Trophoblast cell (in vitro differentiated cells and primary cell): Measurements from ENCODE around the gene SDCBP2.

Experiments
- DNase-seq, 2 donors: peaks; one replicate each; pipeline ENCODE4 v3.0.0-alpha.2; 2016
- H2AFZ ChIP-seq: 2 replicates; pipeline ENCODE4 v1.6.1; 2013; ENCODE audit warnings: low read length, moderate library complexity, mild to moderate bottlenecking; ENCODE audit not compliant: insufficient read depth, poor library complexity
- H2AK5ac ChIP-seq: 2 replicates; pipeline ENCODE4 v1.6.1; 2013; ENCODE audit warnings: mild to moderate bottlenecking, low read length
- H2BK120ac ChIP-seq: 2 replicates; pipeline ENCODE4 v1.6.1; 2013; ENCODE audit warnings: low read length, mild to moderate bottlenecking, moderate library complexity; ENCODE audit not compliant: insufficient read depth, poor library complexity
- H2BK12ac ChIP-seq: 2 replicates; pipeline ENCODE4 v1.6.1; 2013; ENCODE audit warnings: mild to moderate bottlenecking, low read length, moderate library complexity
- H2BK5ac ChIP-seq: 2 replicates; pipeline ENCODE4 v1.6.1; 2013; ENCODE audit warnings: low read length, low read depth, moderate library complexity, mild to moderate bottlenecking; ENCODE audit not compliant: poor library complexity
- H3K14ac ChIP-seq: 2 replicates; pipeline ENCODE4 v1.6.1; 2013; ENCODE audit warnings: mild to moderate bottlenecking, low read length
- H3K18ac ChIP-seq: 2 replicates; pipeline ENCODE4 v1.6.1; 2013; ENCODE audit warnings: mild to moderate bottlenecking, low read length
- H3K23ac ChIP-seq: 2 replicates; pipeline ENCODE4 v1.6.1; 2013; ENCODE audit warnings: low read length
- H3K27ac ChIP-seq: 2 replicates; pipeline ENCODE4 v1.5.1; 2013; ENCODE audit warnings: low read depth, mild to moderate bottlenecking, inconsistent platforms, low read length, moderate library complexity
- H3K27me3 ChIP-seq: 2 replicates; pipeline ENCODE4 v1.6.1; 2013; ENCODE audit warnings: inconsistent platforms, mild to moderate bottlenecking, low read length, moderate library complexity; ENCODE audit not compliant: insufficient read depth
- H3K36me3 ChIP-seq, 2 experiments: 1 replicate in 1 of 2; 2 replicates in 1 of 2; pipeline ENCODE4 v1.6.1; 2013; ENCODE audit warnings: low read length in 2 of 2, mild to moderate bottlenecking in 2 of 2, moderate library complexity in 1 of 2; ENCODE audit not compliant: insufficient read depth in 2 of 2, control insufficient read depth in 1 of 2
- H3K4ac ChIP-seq: 2 replicates; pipeline ENCODE4 v1.6.1; 2013; ENCODE audit warnings: low read depth, mild to moderate bottlenecking, low read length, moderate library complexity
- H3K4me1 ChIP-seq, 2 experiments: 1 replicate in 1 of 2; 2 replicates in 1 of 2; pipeline ENCODE4 v1.6.1; 2013; ENCODE audit warnings: low read length in 2 of 2, mild to moderate bottlenecking in 2 of 2, moderate library complexity in 1 of 2; ENCODE audit not compliant: insufficient read depth in 2 of 2, control insufficient read depth in 1 of 2
- H3K4me2 ChIP-seq: 2 replicates; pipeline ENCODE4 v1.6.1; 2013; ENCODE audit warnings: inconsistent platforms, mild to moderate bottlenecking, low read length, moderate library complexity
- H3K4me3 ChIP-seq: 2 replicates; pipeline ENCODE4 v1.5.1; 2013; ENCODE audit warnings: mild to moderate bottlenecking, low read depth, low read length, inconsistent platforms
- H3K79me1 ChIP-seq: one replicate; pipeline ENCODE4 v1.6.1; 2013; ENCODE audit warnings: low read length
- H3K79me2 ChIP-seq: 2 replicates; pipeline ENCODE4 v1.6.1; 2013; ENCODE audit warnings: low read length, mild to moderate bottlenecking; ENCODE audit not compliant: control insufficient read depth, insufficient read depth, poor library complexity
- H3K9ac ChIP-seq: 2 replicates; pipeline ENCODE4 v1.6.1; 2013; ENCODE audit warnings: mild to moderate bottlenecking, low read length
- H3K9me3 ChIP-seq: 2 replicates; pipeline ENCODE4 v1.6.1; 2013; ENCODE audit warnings: low read depth, mild to moderate bottlenecking, control low read depth, inconsistent platforms, low read length; ENCODE audit not compliant: insufficient read depth
- H4K12ac ChIP-seq: 2 replicates; pipeline ENCODE4 v1.6.1; 2013; ENCODE audit warnings: low read depth, mild to moderate bottlenecking, low read length, moderate library complexity
- H4K8ac ChIP-seq: 2 replicates; pipeline ENCODE4 v1.6.1; 2013; ENCODE audit warnings: low read depth, mild to moderate bottlenecking, low read length, moderate library complexity
- H4K91ac ChIP-seq: one replicate; pipeline ENCODE4 v1.6.1; 2013; ENCODE audit warnings: low read depth, mild to moderate bottlenecking, low read length, moderate library complexity
- WGBS: extraction: QIAGEN DNeasy Blood & Tissue Kit; methylation state at CpG from one replicate; pipeline ENCODE4 v1.1.7; 2013; ENCODE audit warnings: missing lambda C conversion rate; ENCODE audit not compliant: insufficient read length, insufficient coverage; ENCODE audit errors: extremely low coverage; 5-methylcytosine and 5-hydroxymethylcytosine counted together

SDCBP2 gene

DNA sequence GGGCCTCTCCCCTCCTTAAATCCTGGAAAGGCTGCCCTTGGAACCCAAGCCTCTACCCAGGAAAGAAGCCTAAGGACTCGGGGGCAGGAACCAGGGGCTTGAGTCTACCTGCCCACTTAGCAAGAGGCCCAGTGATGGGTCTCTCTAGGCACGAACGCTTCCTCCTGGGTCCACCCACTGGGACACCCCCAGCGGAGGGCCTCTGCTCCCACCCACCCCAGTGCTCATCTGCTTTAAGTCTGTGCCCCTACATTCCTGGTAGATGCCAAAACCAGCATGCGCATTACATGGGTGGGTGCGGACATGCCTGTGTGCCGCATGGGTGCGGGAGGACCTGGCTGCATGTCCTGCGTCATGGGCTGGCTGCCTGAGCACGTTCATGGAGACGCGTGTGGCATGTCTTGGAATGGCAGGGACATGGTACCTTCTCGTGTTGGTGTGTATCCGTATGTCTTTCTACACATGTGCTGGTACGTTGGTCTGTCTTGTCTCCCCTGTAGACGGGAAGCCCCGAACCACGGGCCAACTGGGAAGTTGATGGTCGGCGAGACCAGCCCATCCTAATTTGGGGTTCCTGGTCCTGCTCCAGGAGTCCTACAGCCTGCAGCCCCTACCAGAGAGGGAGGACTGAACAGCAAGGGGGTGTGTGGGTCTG, 33.5 kb downstream of the SDCBP2 start:
- H3K4me2 ChIP-seq: no peak overlapping the region
- no peak overlapping the region for H2BK12ac ChIP-seq
- peaks cover 8% of the 10 kb centered on the region for H3K9me3 ChIP-seq
- no peaks in the 10 kb centered on the region for H3K4me1 ChIP-seq
- H3K18ac ChIP-seq: no peak overlapping the region
- H3K79me2 ChIP-seq: no peaks in the 10 kb centered on the region
- no peak overlapping the region for H2AFZ ChIP-seq
- H2BK120ac ChIP-seq: no peak overlapping the region
- no peak overlapping the region for H4K12ac ChIP-seq
- H3K14ac ChIP-seq: no peak overlapping the region
- H3K36me3 ChIP-seq: no peaks in the 10 kb centered on the region
- no peak overlapping the region for H4K8ac ChIP-seq
- no peak overlapping the region for H4K91ac ChIP-seq
- no peak overlapping the region for H3K4me3 ChIP-seq
- no peak overlapping the region for H3K4ac ChIP-seq
- H2AK5ac ChIP-seq: no peak overlapping the region
- WGBS: no CpG with 5 or more reads among the region's 20 CpGs
- H3K23ac ChIP-seq: no peak overlapping the region
- H2BK5ac ChIP-seq: no peak overlapping the region
- DNase-seq: no peak
- no peak overlapping the region for H3K27ac ChIP-seq
- H3K9ac ChIP-seq: no peak overlapping the region
- no peaks in the 10 kb centered on the region for H3K79me1 ChIP-seq
- H3K27me3 ChIP-seq: no peaks in the 10 kb centered on the region

- Histone ChIP-seq H3K23ac (no peak overlapping the region), H2BK12ac (no peak overlapping the region), H3K14ac (no peak overlapping the region), H3K36me3 (no peaks in the 10 kb centered on the region), H3K4me3 (no peak overlapping the region), H3K18ac (no peak overlapping the region), H3K27me3 (no peaks in the 10 kb centered on the region), H3K4ac (no peak overlapping the region), H3K79me2 (no peaks in the 10 kb centered on the region), H3K79me1 (no peaks in the 10 kb centered on the region), H4K12ac (no peak overlapping the region), H3K4me1 (no peaks in the 10 kb centered on the region), H3K9me3 (peaks cover 5% of the 10 kb centered on the region), H4K91ac (no peak overlapping the region), H3K4me2 (no peak overlapping the region), H4K8ac (no peak overlapping the region), H2AK5ac (no peak overlapping the region), H2AFZ (no peak overlapping the region), H2BK5ac (no peak overlapping the region), H3K27ac (no peak overlapping the region), H3K9ac (no peak overlapping the region), H2BK120ac (no peak overlapping the region)
- no peak for DNase-seq
- WGBS: no CpG with 5 or more reads among the region's 8 CpGs
Measured at GRCh38 chr20:1294497-1294896, 34.4 kb downstream of the SDCBP2 start.

- H4K91ac ChIP-seq: no peak overlapping the region
- WGBS: no CpG with 5 or more reads among the region's 6 CpGs
- no peaks in the 10 kb centered on the region for H3K27me3 ChIP-seq
- H3K27ac ChIP-seq: no peak overlapping the region
- H3K9ac ChIP-seq: no peak overlapping the region
- H3K79me2 ChIP-seq: no peaks in the 10 kb centered on the region
- peaks cover 4% of the 10 kb centered on the region for H3K9me3 ChIP-seq
- H3K79me1 ChIP-seq: no peaks in the 10 kb centered on the region
- H3K36me3 ChIP-seq: no peaks in the 10 kb centered on the region
- no peak overlapping the region for H2AFZ ChIP-seq
- H3K4me2 ChIP-seq: no peak overlapping the region
- peak overlapping the region; percentile 1 for H3K4me3 ChIP-seq
- no peak overlapping the region for H2AK5ac ChIP-seq
- H2BK5ac ChIP-seq: no peak overlapping the region
- no peak overlapping the region for H3K23ac ChIP-seq
- H2BK12ac ChIP-seq: no peak overlapping the region
- H4K8ac ChIP-seq: no peak overlapping the region
- H3K4me1 ChIP-seq: no peaks in the 10 kb centered on the region
- DNase-seq: no peak
- H3K18ac ChIP-seq: no peak overlapping the region
- no peak overlapping the region for H3K14ac ChIP-seq
- H2BK120ac ChIP-seq: no peak overlapping the region
- no peak overlapping the region for H4K12ac ChIP-seq
- no peak overlapping the region for H3K4ac ChIP-seq
Measured at GRCh38 chr20:1293641-1294379, 35.1 kb downstream of the SDCBP2 start.

DNA sequence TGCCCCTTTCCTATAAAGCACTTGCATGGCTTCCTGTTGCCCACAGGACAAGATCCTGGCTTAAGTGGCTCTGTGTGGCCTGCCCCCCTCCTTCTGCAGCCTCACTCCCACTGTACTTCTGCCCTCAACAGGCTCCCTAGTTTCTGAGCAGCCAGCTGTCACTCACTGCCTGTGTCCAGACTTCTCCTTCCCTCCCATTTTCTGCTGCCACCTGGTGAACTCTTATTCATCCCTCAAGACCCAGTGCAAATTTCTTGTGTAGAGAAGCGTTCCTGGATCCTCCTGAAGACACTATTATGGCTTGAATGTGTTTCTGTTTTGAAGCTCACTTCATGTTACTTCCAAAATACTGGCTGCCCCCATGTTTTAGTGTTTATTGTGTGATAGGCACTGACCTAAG, 36.3 kb downstream of the SDCBP2 start:
- H3K9me3 ChIP-seq: peaks cover 6% of the 10 kb centered on the region
- no peaks in the 10 kb centered on the region for H3K79me1 ChIP-seq
- no peak overlapping the region for H2AFZ ChIP-seq
- H4K8ac ChIP-seq: no peak overlapping the region
- no peak for DNase-seq
- no peaks in the 10 kb centered on the region for H3K4me1 ChIP-seq
- no CpG with 5 or more reads among the region's 1 CpG for WGBS
- H3K14ac ChIP-seq: no peak overlapping the region
- no peak overlapping the region for H3K4me2 ChIP-seq
- no peak overlapping the region for H3K4ac ChIP-seq
- no peaks in the 10 kb centered on the region for H3K36me3 ChIP-seq
- no peak overlapping the region for H3K9ac ChIP-seq
- H3K27me3 ChIP-seq: no peaks in the 10 kb centered on the region
- no peak overlapping the region for H2BK12ac ChIP-seq
- H3K4me3 ChIP-seq: no peak overlapping the region
- H2BK5ac ChIP-seq: no peak overlapping the region
- no peak overlapping the region for H3K27ac ChIP-seq
- no peak overlapping the region for H2BK120ac ChIP-seq
- H3K23ac ChIP-seq: no peak overlapping the region
- H2AK5ac ChIP-seq: no peak overlapping the region
- no peak overlapping the region for H3K18ac ChIP-seq
- H3K79me2 ChIP-seq: no peaks in the 10 kb centered on the region
- H4K12ac ChIP-seq: no peak overlapping the region
- H4K91ac ChIP-seq: no peak overlapping the region
